Measurements from ENCODE around the gene KIAA0825.
"Not testable (repeated sequence)": the region's sequence is repeated elsewhere in the genome, so short reads cannot be mapped to it uniquely, and the experiment has no call there.

Gene KIAA0825

DNA sequence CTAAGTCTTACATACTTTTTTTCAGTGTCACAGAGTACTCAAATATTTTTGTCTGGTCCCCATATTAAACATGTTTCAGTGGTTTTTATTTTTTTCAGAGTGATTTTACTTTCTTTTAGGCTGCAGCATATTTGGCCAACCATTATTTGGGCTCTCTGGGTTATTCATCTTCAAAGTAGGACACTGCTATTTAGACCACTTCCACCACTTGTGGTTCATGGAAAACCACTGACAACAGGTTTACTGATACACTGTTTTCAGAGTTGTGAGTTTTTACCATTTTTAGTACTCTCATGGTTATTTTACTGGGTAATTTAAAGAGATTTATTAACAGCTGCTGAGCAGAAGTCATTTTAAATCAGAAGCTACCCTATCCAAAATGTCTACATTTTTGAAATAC, 437.6 kb downstream of the KIAA0825 start:
- no peak overlapping the region for H3K4me3 ChIP-seq (ENCODE audit: control insufficient read depth in 1 of 7, extremely low read depth in 1 of 7, insufficient read depth in 4 of 7, low read depth in 2 of 7, low read length in 6 of 7)
- no peak overlapping the region for H3K27ac ChIP-seq (ENCODE audit: insufficient read depth in 1 of 2, low read depth in 1 of 2, low read length in 2 of 2, poor library complexity in 1 of 2, severe bottlenecking in 2 of 2)
- no peaks in the 10 kb centered on the region for H3K9me3 ChIP-seq (ENCODE audit: control extremely low read depth in 1 of 5, control insufficient read depth in 4 of 5, insufficient read depth in 2 of 5, low read depth in 1 of 5, low read length in 4 of 5)
- DNase-seq: no peak
- no peaks in the 10 kb centered on the region for H3K36me3 ChIP-seq (ENCODE audit: control insufficient read depth in 4 of 4, insufficient read depth in 4 of 4, low read length in 3 of 4)
- ChIA-PET POLR2A (no interaction called here), CTCF (no interaction called here)
- no peaks in the 10 kb centered on the region for H3K27me3 ChIP-seq (replicated peaks in 2 of 5; ENCODE audit: control insufficient read depth in 4 of 5, insufficient read depth in 5 of 5, low read length in 4 of 5)
- H3K4me1 ChIP-seq (ENCODE audit: control extremely low read depth in 1 of 4, control insufficient read depth in 4 of 4, insufficient read depth in 4 of 4, low read length in 3 of 4): peaks cover 0 to 3% (median 0%) of the 10 kb centered on the region in 4 experiments

DNA sequence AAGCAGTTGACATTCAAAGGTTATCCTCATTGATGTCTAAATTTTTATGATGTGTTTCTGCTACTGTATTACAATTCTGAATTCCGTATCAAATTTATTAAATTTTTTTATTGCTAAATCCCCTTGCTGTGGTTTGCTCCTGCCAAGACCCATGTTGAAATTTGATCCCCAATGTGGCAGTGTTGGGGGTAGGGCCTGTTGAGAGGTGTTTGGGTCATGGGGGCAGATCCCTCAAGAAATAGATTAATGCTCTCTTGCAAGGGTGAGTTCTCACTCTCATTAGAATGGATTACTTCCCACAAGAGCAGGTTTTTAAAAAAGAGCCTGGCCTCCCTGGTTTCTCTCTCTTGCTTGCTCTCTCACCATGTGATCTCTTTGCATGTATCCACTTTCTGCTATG, 442.5 kb downstream of the KIAA0825 start:
- H3K27me3 ChIP-seq (replicated peaks in 2 of 5; ENCODE audit: control insufficient read depth in 4 of 5, insufficient read depth in 5 of 5, low read length in 4 of 5): no peaks in the 10 kb centered on the region
- CTCF ChIA-PET: no interaction called here
- POLR2A ChIA-PET: no interaction called here
- no peaks in the 10 kb centered on the region for H3K36me3 ChIP-seq (ENCODE audit: control insufficient read depth in 4 of 4, insufficient read depth in 4 of 4, low read length in 3 of 4)
- H3K9me3 ChIP-seq (ENCODE audit: control extremely low read depth in 1 of 5, control insufficient read depth in 4 of 5, insufficient read depth in 2 of 5, low read depth in 1 of 5, low read length in 4 of 5): no peaks in the 10 kb centered on the region
- no CpG with 5 or more reads among the region's 1 CpG for WGBS (ENCODE audit: insufficient coverage)
- H3K4me1 ChIP-seq (ENCODE audit: control extremely low read depth in 1 of 4, control insufficient read depth in 4 of 4, insufficient read depth in 4 of 4, low read length in 3 of 4): peaks cover 0 to 3% (median 0%) of the 10 kb centered on the region in 4 experiments
- no peak overlapping the region for H3K27ac ChIP-seq (ENCODE audit: insufficient read depth in 1 of 2, low read depth in 1 of 2, low read length in 2 of 2, poor library complexity in 1 of 2, severe bottlenecking in 2 of 2)
- no peak for DNase-seq
- H3K4me3 ChIP-seq (ENCODE audit: control insufficient read depth in 1 of 7, extremely low read depth in 1 of 7, insufficient read depth in 4 of 7, low read depth in 2 of 7, low read length in 6 of 7): no peak overlapping the region

DNA sequence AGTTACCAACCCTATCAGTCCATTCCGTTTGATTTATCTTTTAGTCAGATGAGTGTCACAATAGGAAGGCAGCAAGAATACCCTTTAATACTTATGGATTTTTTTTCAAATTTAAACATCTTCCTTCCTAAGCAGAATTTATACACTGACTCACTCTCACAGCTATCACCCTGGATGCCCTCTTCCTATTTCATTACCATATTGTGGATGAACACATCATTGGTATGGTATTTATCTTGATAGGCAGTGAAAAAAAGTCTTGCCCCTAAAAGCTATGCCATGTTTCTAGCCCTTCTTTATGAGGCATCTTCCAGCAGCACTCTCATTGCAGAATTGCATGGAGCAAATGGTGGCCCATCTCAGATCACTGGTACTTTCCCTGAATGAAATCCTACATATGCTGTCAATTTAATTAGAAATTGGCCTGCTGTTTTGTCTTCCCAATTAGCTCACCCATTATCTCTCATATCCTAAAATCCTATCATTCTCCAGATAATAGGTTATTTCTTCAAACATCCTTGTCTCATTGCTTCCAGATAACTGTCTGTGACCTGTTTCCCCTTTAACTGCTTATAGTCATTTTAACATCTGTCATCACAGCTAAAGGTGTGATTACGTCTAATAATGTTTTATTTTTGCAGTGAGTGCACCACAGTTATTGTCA, 443.5 kb downstream of the KIAA0825 start:
- H3K27me3 ChIP-seq (replicated peaks in 2 of 5; ENCODE audit: control insufficient read depth in 4 of 5, insufficient read depth in 5 of 5, low read length in 4 of 5): no peaks in the 10 kb centered on the region
- H3K4me3 ChIP-seq (ENCODE audit: control insufficient read depth in 1 of 7, extremely low read depth in 1 of 7, insufficient read depth in 4 of 7, low read depth in 2 of 7, low read length in 6 of 7): no peak overlapping the region
- H3K4me1 ChIP-seq (ENCODE audit: control extremely low read depth in 1 of 4, control insufficient read depth in 4 of 4, insufficient read depth in 4 of 4, low read length in 3 of 4): peaks cover 0 to 3% (median 0%) of the 10 kb centered on the region in 4 experiments
- H3K27ac ChIP-seq (ENCODE audit: insufficient read depth in 1 of 2, low read depth in 1 of 2, low read length in 2 of 2, poor library complexity in 1 of 2, severe bottlenecking in 2 of 2): no peak overlapping the region
- no peaks in the 10 kb centered on the region for H3K36me3 ChIP-seq (ENCODE audit: control insufficient read depth in 4 of 4, insufficient read depth in 4 of 4, low read length in 3 of 4)
- POLR2A ChIA-PET: no interaction called here
- no peak for DNase-seq
- H3K9me3 ChIP-seq (ENCODE audit: control extremely low read depth in 1 of 5, control insufficient read depth in 4 of 5, insufficient read depth in 2 of 5, low read depth in 1 of 5, low read length in 4 of 5): no peaks in the 10 kb centered on the region
- CTCF ChIA-PET: no interaction called here
- 100% methylated on average over 1 of the region's 2 CpGs for WGBS (ENCODE audit: insufficient coverage)

DNA sequence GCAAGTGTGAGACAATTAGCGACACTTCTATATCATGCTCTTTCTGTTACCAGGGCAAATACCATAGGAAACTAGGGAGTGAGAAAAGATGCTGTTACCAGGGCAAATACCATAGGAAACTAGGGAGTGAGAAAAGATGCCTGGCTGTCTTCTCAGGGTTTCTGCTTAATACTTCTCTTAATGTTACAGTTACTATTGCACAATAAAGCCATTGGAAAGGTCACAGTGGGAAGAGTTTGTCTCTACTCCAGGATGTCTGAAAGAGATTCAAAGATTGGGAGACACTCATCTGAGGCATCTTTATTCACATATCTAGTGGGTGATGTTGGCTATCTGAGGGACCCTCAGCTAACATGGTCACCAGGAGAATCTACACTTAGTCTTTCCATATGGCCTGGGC, 445.3 kb downstream of the KIAA0825 start:
- Histone ChIP-seq H3K4me1 (ENCODE audit: control extremely low read depth in 1 of 4, control insufficient read depth in 4 of 4, insufficient read depth in 4 of 4, low read length in 3 of 4) (peaks cover 0 to 3% (median 0%) of the 10 kb centered on the region in 4 experiments), H3K27me3 (replicated peaks in 2 of 5; ENCODE audit: control insufficient read depth in 4 of 5, insufficient read depth in 5 of 5, low read length in 4 of 5) (no peaks in the 10 kb centered on the region), H3K4me3 (ENCODE audit: control insufficient read depth in 1 of 7, extremely low read depth in 1 of 7, insufficient read depth in 4 of 7, low read depth in 2 of 7, low read length in 6 of 7) (no peak overlapping the region), H3K36me3 (ENCODE audit: control insufficient read depth in 4 of 4, insufficient read depth in 4 of 4, low read length in 3 of 4) (no peaks in the 10 kb centered on the region), H3K9me3 (ENCODE audit: control extremely low read depth in 1 of 5, control insufficient read depth in 4 of 5, insufficient read depth in 2 of 5, low read depth in 1 of 5, low read length in 4 of 5) (no peaks in the 10 kb centered on the region), H3K27ac (ENCODE audit: insufficient read depth in 1 of 2, low read depth in 1 of 2, low read length in 2 of 2, poor library complexity in 1 of 2, severe bottlenecking in 2 of 2) (no peak overlapping the region)
- WGBS (ENCODE audit: insufficient coverage): no CpG with 5 or more reads among the region's 1 CpG
- CTCF ChIA-PET: no interaction called here
- DNase-seq: no peak
- POLR2A ChIA-PET: interaction anchor here (0.6 kb wide), 1 partner anchor 312 kb away, joined by 5 read pairs; no protein-coding TSS in a partner anchor

DNA sequence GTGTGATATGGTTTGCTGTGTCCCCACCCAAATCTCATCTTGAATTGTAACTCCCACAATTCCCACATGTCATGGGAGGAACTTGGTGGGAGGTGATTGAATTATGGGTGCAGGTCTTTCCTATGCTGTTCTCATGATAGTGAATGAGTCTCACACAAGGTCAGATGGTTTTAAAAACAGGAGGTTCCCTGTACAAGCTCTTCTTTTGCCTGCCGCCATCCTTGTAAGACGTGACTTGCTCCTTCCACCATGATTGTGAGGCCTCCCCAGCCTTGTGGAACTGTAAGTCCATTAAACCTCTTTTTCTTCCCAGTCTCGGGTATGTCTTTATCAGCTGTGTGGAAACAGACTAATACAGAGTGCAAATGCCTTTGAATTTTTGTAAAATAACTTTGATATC, 447.3 kb downstream of the KIAA0825 start:
- H3K27ac ChIP-seq (ENCODE audit: insufficient read depth in 1 of 2, low read depth in 1 of 2, low read length in 2 of 2, poor library complexity in 1 of 2, severe bottlenecking in 2 of 2); H3K9me3 ChIP-seq (ENCODE audit: control extremely low read depth in 1 of 5, control insufficient read depth in 4 of 5, insufficient read depth in 2 of 5, low read depth in 1 of 5, low read length in 4 of 5); H3K4me3 ChIP-seq (ENCODE audit: control insufficient read depth in 1 of 7, extremely low read depth in 1 of 7, insufficient read depth in 4 of 7, low read depth in 2 of 7, low read length in 6 of 7); DNase-seq; POLR2A ChIA-PET; H3K27me3 ChIP-seq (replicated peaks in 2 of 5; ENCODE audit: control insufficient read depth in 4 of 5, insufficient read depth in 5 of 5, low read length in 4 of 5); CTCF ChIA-PET; H3K4me1 ChIP-seq (ENCODE audit: control extremely low read depth in 1 of 4, control insufficient read depth in 4 of 4, insufficient read depth in 4 of 4, low read length in 3 of 4); H3K36me3 ChIP-seq (ENCODE audit: control insufficient read depth in 4 of 4, insufficient read depth in 4 of 4, low read length in 3 of 4): not testable (repeated sequence)
- 100% methylated on average over 2 of the region's 3 CpGs for WGBS (ENCODE audit: insufficient coverage)

DNA sequence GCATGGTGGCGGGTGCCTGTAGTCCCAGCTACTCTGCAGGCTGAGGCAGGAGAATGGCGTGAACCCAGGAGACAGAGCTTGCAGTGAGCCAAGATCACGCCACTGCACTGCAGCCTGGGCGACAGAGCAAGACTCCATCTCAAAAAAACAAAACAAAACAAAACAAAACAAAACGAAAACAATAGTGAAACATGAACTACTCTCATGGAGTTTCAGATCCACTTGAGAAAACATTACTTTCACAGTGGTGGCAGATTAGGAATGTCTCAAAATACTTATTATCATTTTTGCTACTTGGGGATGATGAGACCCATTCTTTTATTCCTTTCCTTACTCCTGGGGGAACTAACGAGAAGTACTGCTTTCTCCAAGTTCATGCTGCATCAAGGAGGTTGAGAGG, 448.2 kb downstream of the KIAA0825 start:
- DNase-seq; CTCF ChIA-PET; POLR2A ChIA-PET; H3K4me1 ChIP-seq (ENCODE audit: control extremely low read depth in 1 of 4, control insufficient read depth in 4 of 4, insufficient read depth in 4 of 4, low read length in 3 of 4); H3K27me3 ChIP-seq (replicated peaks in 2 of 5; ENCODE audit: control insufficient read depth in 4 of 5, insufficient read depth in 5 of 5, low read length in 4 of 5); H3K36me3 ChIP-seq (ENCODE audit: control insufficient read depth in 4 of 4, insufficient read depth in 4 of 4, low read length in 3 of 4); H3K4me3 ChIP-seq (ENCODE audit: control insufficient read depth in 1 of 7, extremely low read depth in 1 of 7, insufficient read depth in 4 of 7, low read depth in 2 of 7, low read length in 6 of 7); H3K9me3 ChIP-seq (ENCODE audit: control extremely low read depth in 1 of 5, control insufficient read depth in 4 of 5, insufficient read depth in 2 of 5, low read depth in 1 of 5, low read length in 4 of 5); H3K27ac ChIP-seq (ENCODE audit: insufficient read depth in 1 of 2, low read depth in 1 of 2, low read length in 2 of 2, poor library complexity in 1 of 2, severe bottlenecking in 2 of 2): not testable (repeated sequence)
- WGBS (ENCODE audit: insufficient coverage): 83% methylated on average over 1 of the region's 6 CpGs

DNA sequence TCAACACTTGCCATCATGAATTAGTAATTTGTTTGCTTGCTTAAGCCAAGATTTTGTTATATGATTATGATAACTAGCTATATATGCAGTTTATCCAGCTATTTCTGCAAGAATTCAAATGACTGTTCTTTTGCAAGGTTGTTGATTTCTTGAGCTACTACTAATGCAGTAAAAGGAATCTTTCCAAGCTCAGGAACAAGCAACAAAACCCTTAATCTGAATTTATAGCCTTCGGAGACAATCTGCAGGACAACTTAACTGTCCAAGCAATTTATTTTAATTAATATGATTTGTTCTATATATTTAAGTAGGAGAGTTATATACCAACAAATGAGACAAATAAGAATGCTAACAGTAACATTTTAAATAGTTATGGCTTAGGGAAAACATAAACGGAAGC, 450.3 kb downstream of the KIAA0825 start:
- ChIA-PET CTCF (no interaction called here), POLR2A (no interaction called here)
- H3K9me3 ChIP-seq (ENCODE audit: control extremely low read depth in 1 of 5, control insufficient read depth in 4 of 5, insufficient read depth in 2 of 5, low read depth in 1 of 5, low read length in 4 of 5): no peaks in the 10 kb centered on the region
- no CpG with 5 or more reads among the region's 2 CpGs for WGBS (ENCODE audit: insufficient coverage)
- H3K27me3 ChIP-seq (replicated peaks in 2 of 5; ENCODE audit: control insufficient read depth in 4 of 5, insufficient read depth in 5 of 5, low read length in 4 of 5): no peaks in the 10 kb centered on the region
- H3K4me3 ChIP-seq (ENCODE audit: control insufficient read depth in 1 of 7, extremely low read depth in 1 of 7, insufficient read depth in 4 of 7, low read depth in 2 of 7, low read length in 6 of 7): no peak overlapping the region
- H3K36me3 ChIP-seq (ENCODE audit: control insufficient read depth in 4 of 4, insufficient read depth in 4 of 4, low read length in 3 of 4): no peaks in the 10 kb centered on the region
- DNase-seq: no peak
- H3K4me1 ChIP-seq (ENCODE audit: control extremely low read depth in 1 of 4, control insufficient read depth in 4 of 4, insufficient read depth in 4 of 4, low read length in 3 of 4): no peaks in the 10 kb centered on the region
- no peak overlapping the region for H3K27ac ChIP-seq (ENCODE audit: insufficient read depth in 1 of 2, low read depth in 1 of 2, low read length in 2 of 2, poor library complexity in 1 of 2, severe bottlenecking in 2 of 2)
